Gastrocnemius medialis (tissue), 4 donors: ENCODE data around the gene RIN3.

Experiments
- CTCF ChIP-seq, 5 experiments: fragments of 450-650 bp in 3 of 5; fragments of 200-600 bp in 2 of 5; sonication (generic) in 2 of 5; IDR thresholded peaks in 4 of 5; conservative IDR thresholded peaks in 1 of 5; 1 replicate in 4 of 5; 2 replicates in 1 of 5; pipeline ENCODE4 v1.5.1; 2016 to 2019; ENCODE audit warnings: antibody characterized with exemption in 5 of 5, mild to moderate bottlenecking in 3 of 5, moderate library complexity in 3 of 5
- POLR2A ChIP-seq, 2 donors: fragments of 450-650 bp; IDR thresholded peaks; one replicate each; pipeline ENCODE4 v1.6.1; 2017; ENCODE audit warnings: antibody characterized with exemption in 2 of 2, mild to moderate bottlenecking in 2 of 2, moderate library complexity in 2 of 2

GRCh38 chr14:92649934-92650545, 136.5 kb downstream of the RIN3 start:
- no peak for TF ChIP-seq POLR2A (IDR thresholded peaks at IDR 0.05)
- no peak for TF ChIP-seq CTCF (IDR thresholded peaks at IDR 0.05 in 4 of 5, conservative IDR thresholded peaks at IDR 0.05 in 1 of 5)
